Measurements from ENCODE around the gene NAV1. TPM values are rescaled to one million over a fixed set of nuclear protein-coding genes. Genes with fewer than 3 reads are reported as not detected.
A peak's percentile ranks its signal among the peaks of the same experiment; 100 is the strongest.

NAV1 gene
- total and polyA plus RNA-seq, 9 of the 15 experiments (the other 6 are each of a cell fraction or from before 2014, with no cell fraction given) = 0.91 to 16.8 (median 3.2) TPM

DNA sequence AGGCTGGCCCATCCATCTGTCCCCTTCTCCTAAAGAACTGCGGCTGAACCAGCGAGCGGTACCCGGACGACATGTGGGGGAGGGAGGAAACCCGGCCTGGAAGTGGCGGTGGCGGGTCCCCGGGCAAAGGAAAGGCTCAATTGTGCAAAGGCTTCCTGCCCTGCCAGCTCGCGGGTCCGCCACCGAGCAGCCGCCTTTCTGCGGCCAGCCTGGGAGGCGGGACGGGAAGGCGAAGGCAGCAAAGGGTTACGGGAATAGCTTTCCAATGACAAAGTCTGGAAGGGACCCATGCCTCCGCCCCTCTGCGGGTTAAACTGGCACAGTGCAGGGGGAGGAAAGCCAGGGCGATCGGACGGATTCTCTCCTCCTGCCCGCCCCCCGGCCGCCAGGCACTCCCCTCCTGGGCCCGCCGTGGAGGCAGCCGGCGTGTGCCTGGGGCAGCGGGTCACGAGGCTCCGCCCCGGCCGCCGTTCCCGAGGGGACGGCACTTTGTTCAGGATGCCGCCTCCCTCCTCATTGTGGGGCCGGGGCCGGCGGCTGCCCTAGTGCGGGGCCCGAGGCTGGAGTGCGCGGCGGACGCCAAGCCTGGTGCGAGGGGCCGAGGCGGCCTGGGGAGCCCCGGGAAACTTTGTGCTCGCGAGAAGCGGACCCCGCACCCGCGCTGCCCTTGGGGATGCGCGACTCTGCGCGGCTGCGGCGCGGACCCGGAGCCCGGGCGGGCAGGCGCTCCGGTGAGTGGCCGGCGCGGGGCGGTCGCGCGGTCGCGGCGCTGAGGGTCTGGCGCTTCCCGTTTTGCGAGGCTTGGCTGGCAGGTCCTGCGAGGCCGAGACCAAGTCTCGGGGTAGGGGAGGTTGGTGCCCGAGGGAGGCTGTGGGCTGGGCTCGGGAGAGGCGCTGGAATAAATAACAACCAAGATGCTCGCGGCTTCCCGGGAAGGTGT lies at the start of gene NAV1 (continued):
- TF ChIP-seq USF1 (CRISPR knock-in tag; IDR thresholded peaks at IDR 0.05) (0 out of 2 replicates have a peak, but pooled peaks have one; percentile 28), RBM34 (IDR thresholded peaks at IDR 0.05; ENCODE audit: borderline replicate concordance, insufficient read depth, low read length) (0 out of 2 replicates have a peak, but pooled peaks have one; percentile 47), SUPT5H (IDR thresholded peaks at IDR 0.05) (no peak), GTF2B (IDR thresholded peaks at IDR 0.05; ENCODE audit: extremely low read depth, insufficient read length) (no peak), L3MBTL2 (IDR thresholded peaks at IDR 0.05) (peak; percentile 37; the same call in 1 of the 2 replicates), MAFF (IDR thresholded peaks at IDR 0.05; ENCODE audit: low read length) (no peak), KAT7 (CRISPR knock-in tag; IDR thresholded peaks at IDR 0.05; ENCODE audit: borderline replicate concordance) (peak; percentile 4; the same call in 1 of the 2 replicates), RBBP5 (IDR thresholded peaks at IDR 0.05; ENCODE audit: borderline replicate concordance, insufficient read depth, low read length, poor library complexity, severe bottlenecking) (peak; percentile 27), EZH2 (IDR thresholded peaks at IDR 0.05; ENCODE audit: borderline replicate concordance, low read depth, low read length) (peak; percentile 82; the same call in 1 of the 2 replicates)
- TF ChIP-seq, protein P1, sequence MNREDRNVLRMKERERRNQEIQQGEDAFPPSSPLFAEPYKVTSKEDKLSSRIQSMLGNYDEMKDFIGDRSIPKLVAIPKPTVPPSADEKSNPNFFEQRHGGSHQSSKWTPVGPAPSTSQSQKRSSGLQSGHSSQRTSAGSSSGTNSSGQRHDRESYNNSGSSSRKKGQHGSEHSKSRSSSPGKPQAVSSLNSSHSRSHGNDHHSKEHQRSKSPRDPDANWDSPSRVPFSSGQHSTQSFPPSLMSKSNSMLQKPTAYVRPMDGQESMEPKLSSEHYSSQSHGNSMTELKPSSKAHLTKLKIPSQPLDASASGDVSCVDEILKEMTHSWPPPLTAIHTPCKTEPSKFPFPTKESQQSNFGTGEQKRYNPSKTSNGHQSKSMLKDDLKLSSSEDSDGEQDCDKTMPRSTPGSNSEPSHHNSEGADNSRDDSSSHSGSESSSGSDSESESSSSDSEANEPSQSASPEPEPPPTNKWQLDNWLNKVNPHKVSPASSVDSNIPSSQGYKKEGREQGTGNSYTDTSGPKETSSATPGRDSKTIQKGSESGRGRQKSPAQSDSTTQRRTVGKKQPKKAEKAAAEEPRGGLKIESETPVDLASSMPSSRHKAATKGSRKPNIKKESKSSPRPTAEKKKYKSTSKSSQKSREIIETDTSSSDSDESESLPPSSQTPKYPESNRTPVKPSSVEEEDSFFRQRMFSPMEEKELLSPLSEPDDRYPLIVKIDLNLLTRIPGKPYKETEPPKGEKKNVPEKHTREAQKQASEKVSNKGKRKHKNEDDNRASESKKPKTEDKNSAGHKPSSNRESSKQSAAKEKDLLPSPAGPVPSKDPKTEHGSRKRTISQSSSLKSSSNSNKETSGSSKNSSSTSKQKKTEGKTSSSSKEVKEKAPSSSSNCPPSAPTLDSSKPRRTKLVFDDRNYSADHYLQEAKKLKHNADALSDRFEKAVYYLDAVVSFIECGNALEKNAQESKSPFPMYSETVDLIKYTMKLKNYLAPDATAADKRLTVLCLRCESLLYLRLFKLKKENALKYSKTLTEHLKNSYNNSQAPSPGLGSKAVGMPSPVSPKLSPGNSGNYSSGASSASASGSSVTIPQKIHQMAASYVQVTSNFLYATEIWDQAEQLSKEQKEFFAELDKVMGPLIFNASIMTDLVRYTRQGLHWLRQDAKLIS (CRISPR knock-in tag; IDR thresholded peaks at IDR 0.05) = 0 out of 2 replicates have a peak, but pooled peaks have one; percentile 20
- TF ChIP-seq, protein P2, sequence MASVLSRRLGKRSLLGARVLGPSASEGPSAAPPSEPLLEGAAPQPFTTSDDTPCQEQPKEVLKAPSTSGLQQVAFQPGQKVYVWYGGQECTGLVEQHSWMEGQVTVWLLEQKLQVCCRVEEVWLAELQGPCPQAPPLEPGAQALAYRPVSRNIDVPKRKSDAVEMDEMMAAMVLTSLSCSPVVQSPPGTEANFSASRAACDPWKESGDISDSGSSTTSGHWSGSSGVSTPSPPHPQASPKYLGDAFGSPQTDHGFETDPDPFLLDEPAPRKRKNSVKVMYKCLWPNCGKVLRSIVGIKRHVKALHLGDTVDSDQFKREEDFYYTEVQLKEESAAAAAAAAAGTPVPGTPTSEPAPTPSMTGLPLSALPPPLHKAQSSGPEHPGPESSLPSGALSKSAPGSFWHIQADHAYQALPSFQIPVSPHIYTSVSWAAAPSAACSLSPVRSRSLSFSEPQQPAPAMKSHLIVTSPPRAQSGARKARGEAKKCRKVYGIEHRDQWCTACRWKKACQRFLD (CRISPR knock-in tag; IDR thresholded peaks at IDR 0.05) = 0 out of 2 replicates have a peak, but pooled peaks have one; percentile 53

All from K562 (cell line).